ENCODE results near the gene TMEM115. TPM values are rescaled to one million over a fixed set of nuclear protein-coding genes. Genes with fewer than 3 reads are reported as not detected.

TMEM115 gene
- total and polyA plus RNA-seq, 9 of the 15 experiments (the other 6 are each of a cell fraction or from before 2014, with no cell fraction given), result 1.6 to 26.9 (median 14.1) TPM

- TF ChIP-seq ZNF217 (CRISPR knock-in tag; IDR thresholded peaks at IDR 0.05), result no peak
- no peak for TF ChIP-seq ZNF644 (tag; IDR thresholded peaks at IDR 0.05; ENCODE audit: low read depth)
- TF ChIP-seq ZNF239 (CRISPR knock-in tag; IDR thresholded peaks at IDR 0.05), result no peak
- TF ChIP-seq ZNF174 (CRISPR knock-in tag; IDR thresholded peaks at IDR 0.05), result no peak
- TF ChIP-seq ZNF121 (CRISPR knock-in tag; conservative IDR thresholded peaks at IDR 0.05), result no peak
- no peak for TF ChIP-seq PPARD (CRISPR knock-in tag; IDR thresholded peaks at IDR 0.05)
- no peak for TF ChIP-seq ZNF444 (CRISPR knock-in tag; IDR thresholded peaks at IDR 0.05)
- TF ChIP-seq MXD1 (CRISPR knock-in tag; IDR thresholded peaks at IDR 0.05; ENCODE audit: borderline replicate concordance, poor library complexity, severe bottlenecking), result no peak
- 0 out of 2 replicates have a peak, but pooled peaks have one; percentile 16 for TF ChIP-seq ATF6 (CRISPR knock-in tag; IDR thresholded peaks at IDR 0.05)
- TF ChIP-seq ZNF717 (CRISPR knock-in tag; IDR thresholded peaks at IDR 0.05), result no peak
- peak; percentile 64; the same call in 1 of the 2 replicates for TF ChIP-seq THAP7 (CRISPR knock-in tag; IDR thresholded peaks at IDR 0.05)
- TF ChIP-seq MIER1 (IDR thresholded peaks at IDR 0.05; ENCODE audit: low read depth), result no peak
- TF ChIP-seq RUNX1 (IDR thresholded peaks at IDR 0.05; ENCODE audit: low read depth), result no peak
- TF ChIP-seq FIP1L1 (IDR thresholded peaks at IDR 0.05; ENCODE audit: low read depth, low read length, poor library complexity, severe bottlenecking), result peak; percentile 79
- no peak for TF ChIP-seq ZNF780A (CRISPR knock-in tag; IDR thresholded peaks at IDR 0.05)
- peak; percentile 59 for TF ChIP-seq TAF1 (IDR thresholded peaks at IDR 0.05; ENCODE audit: control insufficient read depth, extremely low read depth, insufficient read depth, low read length, severe bottlenecking)
- TF ChIP-seq ZNF766 (CRISPR knock-in tag; conservative IDR thresholded peaks at IDR 0.05), result no peak
- no peak for TF ChIP-seq ZKSCAN8 (CRISPR knock-in tag; IDR thresholded peaks at IDR 0.05)
- TF ChIP-seq YBX1 (IDR thresholded peaks at IDR 0.05), result no peak
- no peak for TF ChIP-seq ZHX1 (conservative IDR thresholded peaks at IDR 0.05; ENCODE audit: low read length)
- no peak for TF ChIP-seq RAD51 (IDR thresholded peaks at IDR 0.05; ENCODE audit: borderline replicate concordance, low read depth)
- TF ChIP-seq ZNF12 (CRISPR knock-in tag; IDR thresholded peaks at IDR 0.05), result no peak; the same call in 1 of the 2 replicates
- TF ChIP-seq ZNF584 (CRISPR knock-in tag; IDR thresholded peaks at IDR 0.05; ENCODE audit: low read depth), result no peak
- no peak for TF ChIP-seq NR1H2 (CRISPR knock-in tag; IDR thresholded peaks at IDR 0.05)
Measured at GRCh38 chr3:50327943-50328691, 31.2 kb downstream of the TMEM115 start, which contains the start of gene TUSC2 (continued).
